SK-N-DZ (cell line): Measurements from ENCODE around the gene EVA1C.
"Not testable (repeated sequence)": the region's sequence is repeated elsewhere in the genome, so short reads cannot be mapped to it uniquely, and the experiment has no call there.

ENCODE experiments used
- DNase-seq: peaks from one replicate; pipeline ENCODE4 v3.0.0-alpha.2; 2015; ENCODE audit warnings: low spot score

The EVA1C gene

DNA sequence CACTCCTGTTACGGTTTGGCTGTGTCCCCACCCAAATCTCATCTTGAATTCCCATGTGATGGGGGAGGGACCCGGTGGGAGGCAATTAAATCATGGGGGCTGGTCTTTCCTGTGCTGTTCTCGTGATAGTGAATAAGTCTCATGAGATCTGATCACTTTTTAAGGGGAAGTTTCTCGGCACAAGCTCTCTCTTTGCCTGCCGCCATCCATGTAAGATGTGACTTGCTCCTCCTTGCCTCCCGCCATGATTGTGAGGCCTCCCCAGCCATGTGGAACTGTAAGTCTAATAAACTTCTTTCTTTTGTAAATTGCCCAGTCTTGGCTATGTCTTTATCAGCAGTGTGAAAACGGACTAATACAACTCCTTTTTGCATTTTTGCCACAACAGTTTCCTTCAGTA is 118.3 kb downstream of the EVA1C start:
- not testable (repeated sequence) for DNase-seq

- not testable (repeated sequence) for DNase-seq
These were observed 119.1 kb downstream of the EVA1C start for GRCh38 chr21:32531561-32531960.

GRCh38 chr21:32532636-32533035 is 120.1 kb downstream of the EVA1C start:
- DNase-seq = no peak

DNA sequence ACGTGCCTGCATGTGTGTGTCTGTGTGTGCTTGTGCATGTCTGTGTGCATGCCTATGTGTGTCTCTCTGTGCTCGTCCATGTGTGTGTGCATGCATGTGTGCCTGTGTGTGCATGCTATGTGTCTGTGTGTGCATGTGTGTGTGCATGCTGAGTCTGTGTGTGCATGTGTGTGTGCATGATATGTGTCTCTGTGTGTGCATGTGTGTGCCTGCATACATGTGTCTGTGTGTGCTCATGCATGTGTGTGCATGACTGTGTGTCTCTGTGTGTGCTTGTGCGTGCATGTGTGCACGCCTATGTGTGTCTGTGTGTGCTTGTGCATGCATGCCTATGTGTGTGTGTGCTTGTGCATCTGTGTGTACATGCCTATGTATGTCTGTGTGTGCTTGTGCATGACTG is 120.5 kb downstream of the EVA1C start:
- DNase-seq = no peak

GRCh38 chr21:32533611-32534010 is 121.1 kb downstream of the EVA1C start:
- no peak for DNase-seq

- no peak for DNase-seq
These were observed 121.6 kb downstream of the EVA1C start for GRCh38 chr21:32534113-32534512.

DNA sequence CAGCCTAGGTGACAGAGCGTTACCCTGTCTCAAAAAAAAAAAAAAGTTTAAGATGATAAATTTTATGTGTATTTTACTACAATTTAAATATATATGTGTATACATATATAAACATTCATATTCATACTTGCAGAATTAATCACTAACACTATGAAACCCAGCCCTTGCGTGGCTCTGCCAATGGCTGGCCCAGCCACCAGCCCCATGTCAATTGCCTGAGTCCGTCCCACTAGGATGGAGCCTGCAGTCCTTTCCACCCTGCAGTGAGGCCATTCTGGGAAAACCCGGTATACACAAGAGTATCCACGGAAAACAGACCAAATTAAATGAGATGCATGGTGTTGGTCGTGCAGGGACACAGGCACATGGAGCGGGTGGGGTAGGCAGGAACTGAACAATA is 123.1 kb downstream of the EVA1C start:
- no peak for DNase-seq

DNA sequence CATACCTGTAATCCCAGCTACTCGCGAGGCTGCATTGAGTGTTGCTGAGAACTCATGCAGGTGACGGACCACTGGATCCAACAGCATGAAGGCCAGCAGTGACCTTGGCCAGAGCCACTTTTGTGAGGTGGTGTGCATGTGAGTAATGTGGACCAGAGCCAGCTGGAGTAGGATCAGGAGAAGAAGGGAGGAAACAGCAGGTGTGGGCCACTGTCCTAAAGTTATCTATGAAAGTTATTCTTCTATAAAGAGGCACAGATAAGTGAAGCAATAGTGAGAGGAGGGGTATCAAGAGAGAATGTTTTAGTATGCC is 125.0 kb downstream of the EVA1C start:
- no peak for DNase-seq

GRCh38 chr21:32538147-32538792 is 125.8 kb downstream of the EVA1C start:
- DNase-seq = no peak

GRCh38 chr21:32539378-32539777 is 126.9 kb downstream of the EVA1C start:
- no peak for DNase-seq

GRCh38 chr21:32543056-32543455 is 130.6 kb downstream of the EVA1C start:
- DNase-seq = not testable (repeated sequence)

DNA sequence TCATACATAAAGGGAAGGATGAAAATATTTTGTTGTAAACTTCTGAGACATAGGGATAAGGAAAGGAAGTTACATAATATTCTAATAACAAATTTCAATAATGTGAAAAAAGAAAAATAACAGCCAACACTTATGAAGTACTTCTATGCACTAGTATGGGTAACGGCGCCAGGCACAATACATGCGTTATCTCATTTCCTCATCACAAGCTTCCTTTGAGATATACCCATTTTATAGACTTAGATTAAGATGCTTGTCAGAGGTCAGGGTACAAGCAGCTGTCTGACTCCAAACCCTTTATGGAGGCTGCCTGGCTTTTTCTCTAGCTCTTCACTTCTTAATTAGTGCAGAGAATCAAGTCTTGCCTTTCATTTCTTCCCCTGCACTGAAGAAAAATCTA is 131.5 kb downstream of the EVA1C start:
- DNase-seq = no peak

DNA sequence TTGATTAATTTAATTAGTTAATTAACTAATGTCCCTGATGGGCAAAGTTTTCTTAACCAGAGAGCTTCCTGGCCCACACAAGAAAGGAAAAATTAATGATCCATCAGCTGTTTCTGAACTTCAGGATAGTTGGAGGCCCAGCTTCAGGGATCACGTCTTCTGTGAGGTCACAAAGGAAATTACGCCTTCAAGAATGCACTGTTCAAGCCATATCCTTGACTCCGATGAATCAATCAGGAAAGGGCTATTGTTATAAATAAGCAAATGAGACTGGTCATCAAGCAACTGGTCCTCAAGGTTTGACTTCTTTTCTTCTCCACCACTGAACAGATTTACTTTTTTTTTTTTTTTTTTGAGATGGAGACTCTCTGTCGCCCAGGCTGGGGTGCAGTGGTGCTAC is 132.2 kb downstream of the EVA1C start:
- DNase-seq = no peak

GRCh38 chr21:32545948-32546441 is 133.5 kb downstream of the EVA1C start:
- no peak for DNase-seq

GRCh38 chr21:32547018-32547417 is 134.5 kb downstream of the EVA1C start:
- no peak for DNase-seq

- DNase-seq = no peak
These were observed 136.5 kb downstream of the EVA1C start for GRCh38 chr21:32548978-32549377.

DNA sequence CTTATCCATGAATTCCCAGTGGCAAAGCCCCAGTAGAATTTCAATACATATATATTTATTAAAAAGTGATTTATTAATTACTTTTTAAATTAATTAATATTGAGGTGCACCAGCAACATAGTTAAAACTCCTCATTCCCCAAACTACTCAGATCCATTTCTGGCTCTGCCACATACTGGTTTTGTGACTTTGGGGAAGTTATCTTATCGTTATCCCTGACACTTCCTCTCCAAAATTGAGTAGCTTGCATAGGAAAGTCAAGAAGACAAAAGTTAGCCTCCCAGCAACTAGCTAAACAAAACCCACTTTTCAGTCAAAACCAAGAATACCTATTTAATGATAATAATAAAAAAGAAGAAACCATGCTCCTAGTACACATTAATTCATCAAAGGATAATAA is 136.9 kb downstream of the EVA1C start:
- no peak for DNase-seq

- DNase-seq = no peak
These were observed 137.4 kb downstream of the EVA1C start for GRCh38 chr21:32549886-32550285.

DNA sequence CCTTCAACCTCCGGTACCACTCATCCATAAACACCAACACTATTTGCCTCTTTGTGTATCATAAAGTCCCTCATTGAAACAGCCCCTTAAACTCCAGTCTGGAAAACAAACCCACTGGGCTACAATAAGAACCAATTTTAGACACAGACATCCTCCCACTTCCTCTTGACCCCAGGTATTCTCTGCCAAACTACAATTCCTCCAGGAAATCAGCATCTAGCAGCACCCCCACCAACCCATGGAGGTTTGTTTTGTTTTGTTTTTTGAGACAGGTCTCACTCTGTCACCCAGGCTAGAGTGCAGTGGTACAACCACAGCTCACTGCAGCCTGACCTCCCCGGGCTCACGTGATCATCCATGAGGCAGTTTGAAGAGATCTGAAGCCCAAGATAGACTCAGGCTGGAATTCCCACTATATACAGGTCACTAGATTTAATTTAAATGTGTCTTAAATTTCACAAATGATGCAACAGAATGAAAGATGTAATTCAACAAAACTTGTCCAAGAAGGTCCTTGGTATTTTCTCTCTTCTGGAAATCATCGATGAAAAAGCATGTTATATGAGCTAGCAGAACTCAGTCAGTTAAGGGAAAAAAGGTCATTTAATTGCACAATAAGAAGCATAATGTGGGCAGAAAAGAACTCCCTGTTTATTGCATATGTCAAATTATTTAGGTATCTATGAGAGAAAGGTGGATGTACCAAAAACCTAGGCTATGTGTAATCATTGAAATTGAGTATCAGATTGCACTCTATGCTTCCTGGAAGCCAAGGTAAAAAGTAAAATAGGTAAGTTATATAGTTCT is 142.5 kb downstream of the EVA1C start:
- no peak for DNase-seq

DNA sequence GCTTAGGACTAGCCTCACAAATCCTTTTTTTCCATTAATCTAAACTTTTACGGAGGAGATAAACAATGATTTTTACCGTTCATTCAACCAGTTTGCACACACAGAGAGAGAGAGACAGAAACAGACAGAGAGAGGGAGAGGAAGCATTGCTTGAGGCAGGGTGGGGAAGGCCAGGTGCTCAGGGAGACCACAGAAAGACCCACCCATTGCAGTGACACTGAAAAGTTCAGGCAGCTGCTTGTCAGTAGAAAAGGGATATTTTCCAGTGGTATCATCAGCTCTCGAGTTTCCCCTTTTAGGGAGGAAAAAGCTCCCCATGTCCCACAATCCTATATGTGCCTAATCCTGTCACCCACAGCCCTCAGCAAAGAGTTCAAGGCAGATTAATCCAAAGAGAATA is 145.6 kb downstream of the EVA1C start:
- no peak for DNase-seq

- DNase-seq = no peak
These were observed 146.6 kb downstream of the EVA1C start for GRCh38 chr21:32559006-32559610.

- no peak for DNase-seq
These were observed 148.4 kb downstream of the EVA1C start for GRCh38 chr21:32560896-32561295.

DNA sequence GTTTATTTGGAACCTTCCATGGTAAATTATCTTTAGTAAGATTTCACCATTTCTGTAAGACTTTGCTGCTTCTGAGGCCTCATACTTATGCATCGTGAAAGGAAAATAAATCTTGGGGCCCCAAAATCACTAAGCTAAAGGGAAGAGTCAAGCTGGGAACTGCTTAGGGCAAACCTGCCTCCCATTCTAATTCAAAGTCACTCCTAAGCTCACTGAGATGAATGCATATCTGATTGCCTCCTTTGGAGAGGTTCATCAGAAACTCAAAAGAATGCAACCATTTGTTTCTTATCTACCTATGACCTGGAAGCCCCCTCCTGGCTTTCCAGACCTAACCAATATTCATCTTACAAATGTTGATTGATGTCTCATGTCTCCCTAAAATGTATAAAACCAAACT is 149.0 kb downstream of the EVA1C start:
- DNase-seq = not testable (repeated sequence)
